Pancreas (tissue), 10 donors: ENCODE data around the gene ZSCAN16. TPM values are rescaled to one million over a fixed set of nuclear protein-coding genes. Genes with fewer than 3 reads are reported as not detected.

Source experiments
- ATAC-seq, 4 donors: fragments of 200-7000 bp; cut with Tn5 transposase; one replicate each; pipeline versions ENCODE4 v1.8.0 to v1.9.1; 2020; ENCODE audit warnings: mild to moderate bottlenecking in 4 of 4, moderate library complexity in 4 of 4
- DNase-seq, 6 donors: peaks; one replicate each; pipeline ENCODE4 v3.0.0-alpha.2; 2020
- FAIRE-seq: peaks from 2 replicates; lab custom pipeline; 2012; peaks lifted over from hg19 to GRCh38; lab: Jason Lieb, UNC
- H3K27ac ChIP-seq, 4 donors: fragments of 200-600 bp; sonication (generic); 1 replicate in 3 of 4; 2 replicates in 1 of 4; pipeline versions ENCODE4 v1.5.0 to v1.8.0; 2020
- H3K27me3 ChIP-seq, 4 donors: fragments of 200-600 bp; one replicate each; pipeline ENCODE4 v1.8.0; 2021
- H3K36me3 ChIP-seq, 3 donors: fragments of 200-600 bp; sonication (generic) in 1 of 3; one replicate each; pipeline versions ENCODE4 v1.5.0 to v1.8.0; 2020 to 2021
- H3K4me1 ChIP-seq, 3 donors: fragments of 200-600 bp; one replicate each; pipeline ENCODE4 v1.8.0; 2021
- H3K4me3 ChIP-seq, 4 donors: fragments of 200-600 bp; sonication (generic) in 2 of 4; one replicate each; pipeline versions ENCODE4 v1.5.0 to v1.8.0; 2020 to 2021
- H3K9me3 ChIP-seq, 4 donors: fragments of 200-600 bp; one replicate each; pipeline ENCODE4 v1.8.0; 2021
- CTCF ChIP-seq, 4 donors: fragments of 200-600 bp; sonication (generic) in 3 of 4; IDR thresholded peaks; one replicate each; pipeline versions ENCODE4 v1.5.0 to v1.8.0; 2021; ENCODE audit warnings: antibody characterized with exemption in 4 of 4
- WGBS, 2 donors: extraction: QIAGEN DNeasy Blood & Tissue Kit; methylation state at CpG; one replicate each; pipeline ENCODE4 v1.1.7; 2013; 5-methylcytosine and 5-hydroxymethylcytosine counted together
- intact Hi-C, 3 donors: fragments of 100-400 bp; cut with DNase I; formaldehyde crosslinking; loops; one replicate each; pipeline versions ENCODE4 v1.11.1 to v1.14.2; 2022
- polyA plus RNA-seq, 2 donors: library from polyadenylated mRNA; stranded (reverse); fragments of 200-250 nt; gene quantifications; one replicate each; pipeline ENCODE4 v1.2.3, GENCODE V29; 2013
- total RNA-seq, 6 donors: library from RNA; stranded (reverse); fragmentation: NEBNext Ultra II Directional in 4 of 6; extraction: Animal tissue kit (Norgen Biotek cat#: 25700) in 4 of 6; gene quantifications; one replicate each; pipeline versions ENCODE4 v1.2.1 to v1.2.4, GENCODE V29; 2021 to 2023
- donor health status: healthy with polysubstance abuse.
- donor health status: DM: no; HTN: no; CAD: no; lungs with moderate emphysema.
- donor health status: DM: no; HTN: no; CAD: no.
- donor health status: control.
- donor health status: control.
- donor health status: Bipolar disorder and iron deficiency.
- donor health status: DM: yes; HTN: yes; CAD: no.
- donor health status: DM: no; HTN: no; CAD: no.
- donor health status: DM: no; HTN: no; CAD: no.
- donor health status: DM: yes; HTN: yes; CAD: no.

ZSCAN16 gene
- total and polyA plus RNA-seq, 8 donors = 1.6 to 5.0 (median 2.9) TPM

- no peaks in the 10 kb centered on the region for H3K9me3 ChIP-seq
- H3K27ac ChIP-seq = no peak overlapping the region
- H3K4me1 ChIP-seq = peaks cover 0 to 5% (median 3%) of the 10 kb centered on the region in 3 donors
- intact Hi-C loops = no loop called here
- H3K27me3 ChIP-seq = no peaks in the 10 kb centered on the region
- peaks cover 0 to 3% (median 0%) of the 10 kb centered on the region in 3 donors for H3K36me3 ChIP-seq
- peak overlapping the region; percentile 33 to 51 (median 40) for H3K4me3 ChIP-seq
- no peak for TF ChIP-seq CTCF (IDR thresholded peaks at IDR 0.05)
- DNase-seq = peak; percentile 72 to 90 (median 81)
- WGBS, 2 donors = 10 to 12% methylated on average over 28 to 32 of the region's 32 CpGs
- FAIRE-seq = no peak
- peak; percentile 96 to 99 (median 98) for ATAC-seq
Measured at GRCh38 chr6:28161410-28162079, 37.1 kb downstream of the ZSCAN16 start.

- intact Hi-C loops = no loop called here
- Histone ChIP-seq H3K9me3 (no peaks in the 10 kb centered on the region), H3K4me1 (peaks cover 0 to 5% (median 3%) of the 10 kb centered on the region in 3 donors), H3K4me3 (no peak overlapping the region), H3K36me3 (no peaks in the 10 kb centered on the region), H3K27me3 (no peaks in the 10 kb centered on the region), H3K27ac (no peak overlapping the region)
- FAIRE-seq (no peak), ATAC-seq (no peak), DNase-seq (no peak)
- whole genome bisulfite sequencing, 2 donors = 65 to 88% methylated on average over 1 of the region's 1 CpG
- no peak for TF ChIP-seq CTCF (IDR thresholded peaks at IDR 0.05)
Measured at GRCh38 chr6:28165563-28165962, 41.2 kb downstream of the ZSCAN16 start.

- WGBS, 2 donors = 67 to 78% methylated on average over 4 of the region's 4 CpGs
Measured at GRCh38 chr6:28167068-28167467, 42.7 kb downstream of the ZSCAN16 start.

GRCh38 chr6:28167926-28168325 is 43.5 kb downstream of the ZSCAN16 start:
- FAIRE-seq (no peak), ATAC-seq (no peak), DNase-seq (no peak)
- Histone ChIP-seq H3K27ac (no peak overlapping the region), H3K4me1 (no peaks in the 10 kb centered on the region), H3K9me3 (no peaks in the 10 kb centered on the region), H3K36me3 (no peaks in the 10 kb centered on the region), H3K4me3 (no peak overlapping the region), H3K27me3 (no peaks in the 10 kb centered on the region)
- 44 to 82% methylated on average over 1 of the region's 1 CpG for WGBS, 2 donors
- no peak for TF ChIP-seq CTCF (IDR thresholded peaks at IDR 0.05)
- intact Hi-C loops = no loop called here

More at GRCh38 chr6:28167068-28167467, 42.7 kb downstream of the ZSCAN16 start:
- intact Hi-C loops = no loop called here
- no peak for DNase-seq
- H3K4me3 ChIP-seq = no peak overlapping the region
- no peak for FAIRE-seq
- H3K9me3 ChIP-seq = no peaks in the 10 kb centered on the region
- no peak overlapping the region for H3K27ac ChIP-seq
- no peaks in the 10 kb centered on the region for H3K27me3 ChIP-seq
- TF ChIP-seq CTCF (IDR thresholded peaks at IDR 0.05) = no peak
- peaks cover 0 to under 1% (median 0%) of the 10 kb centered on the region in 3 donors for H3K4me1 ChIP-seq
- no peaks in the 10 kb centered on the region for H3K36me3 ChIP-seq
- no peak for ATAC-seq

GRCh38 chr6:28171271-28171670 is 46.9 kb downstream of the ZSCAN16 start:
- no peak overlapping the region for H3K27ac ChIP-seq
- no peaks in the 10 kb centered on the region for H3K4me1 ChIP-seq
- TF ChIP-seq CTCF (IDR thresholded peaks at IDR 0.05) = no peak
- H3K4me3 ChIP-seq = no peak overlapping the region
- no peaks in the 10 kb centered on the region for H3K9me3 ChIP-seq
- intact Hi-C loops = no loop called here
- no peaks in the 10 kb centered on the region for H3K36me3 ChIP-seq
- no peaks in the 10 kb centered on the region for H3K27me3 ChIP-seq
- FAIRE-seq = no peak
- no peak for DNase-seq
- no peak for ATAC-seq
- 40 to 53% methylated on average over 2 of the region's 2 CpGs for WGBS, 2 donors
